SU-DHL-6 (cell line): ENCODE data around the gene MOSPD2.

ENCODE experiments used
- H2AFZ ChIP-seq: fragments of 200-600 bp; sonication (generic); 2 replicates; pipeline ENCODE4 v1.6.1; 2014; ENCODE audit warnings: low read depth, mild to moderate bottlenecking, moderate library complexity, mixed read lengths, antibody characterized with exemption, low read length; ENCODE audit not compliant: severe bottlenecking
- H3F3A ChIP-seq: fragments of 200-600 bp; shearing (Covaris generic); 2 replicates; pipeline ENCODE4 v1.6.0; 2016; ENCODE audit warnings: antibody characterized with exemption, mild to moderate bottlenecking; ENCODE audit not compliant: insufficient read depth
- H3K27ac ChIP-seq: fragments of 200-600 bp; sonication (generic); 2 replicates; pipeline ENCODE4 v1.5.1; 2016; ENCODE audit warnings: low read depth, mild to moderate bottlenecking, low read length, moderate library complexity, mixed read lengths
- H3K27me3 ChIP-seq: fragments of 200-600 bp; sonication (generic), shearing (Covaris generic); 2 replicates; pipeline ENCODE4 v1.6.0; 2014; ENCODE audit warnings: mild to moderate bottlenecking, low read length
- H3K36me3 ChIP-seq: fragments of 200-600 bp; sonication (generic); 2 replicates; pipeline ENCODE4 v1.6.1; 2014; ENCODE audit warnings: mild to moderate bottlenecking, low read length, mixed read lengths
- H3K4me2 ChIP-seq: fragments of 300-600, 200-600 bp; shearing (Covaris generic), sonication (generic); 2 replicates; pipeline ENCODE4 v1.6.0; 2014; ENCODE audit warnings: low read length, low read depth, mild to moderate bottlenecking; ENCODE audit not compliant: poor library complexity, severe bottlenecking
- H3K4me3 ChIP-seq: fragments of 200-600 bp; sonication (generic); 2 replicates; pipeline ENCODE4 v1.5.1; 2014; ENCODE audit warnings: antibody characterized with exemption, low read length, mild to moderate bottlenecking, mixed read lengths; ENCODE audit not compliant: insufficient read depth, poor library complexity, severe bottlenecking
- H3K79me2 ChIP-seq: fragments of 200-600 bp; sonication (generic); 2 replicates; pipeline ENCODE4 v1.6.1; 2014; ENCODE audit warnings: mild to moderate bottlenecking, low read length, moderate library complexity; ENCODE audit not compliant: insufficient read depth
- H3K9ac ChIP-seq: fragments of 200-600 bp; sonication (generic); 2 replicates; pipeline ENCODE4 v1.7.0; 2014; ENCODE audit warnings: mild to moderate bottlenecking, low read length
- H3K9me2 ChIP-seq: fragments of 200-600 bp; sonication (generic); replicated peaks from 2 replicates; pipeline ENCODE4 v1.6.1; 2014; ENCODE audit warnings: low read length; ENCODE audit not compliant: insufficient read depth
- H3K9me3 ChIP-seq: fragments of 200-600 bp; sonication (generic); 2 replicates; pipeline ENCODE4 v1.6.1; 2014; ENCODE audit warnings: low read length, mixed read lengths; ENCODE audit not compliant: insufficient read depth
- H4K20me1 ChIP-seq: fragments of 200-600 bp; sonication (generic); 2 replicates; pipeline ENCODE4 v1.6.1; 2014; ENCODE audit warnings: low read depth, mild to moderate bottlenecking, antibody characterized with exemption, low read length, moderate library complexity, mixed read lengths
- EZH2phosphoT487 ChIP-seq: fragments of 200-600 bp; sonication (generic), shearing (Covaris generic); conservative IDR thresholded peaks from 2 replicates; pipeline ENCODE4 v1.6.1; 2018; ENCODE audit warnings: mild to moderate bottlenecking, antibody characterized with exemption, low read length, moderate library complexity, mixed read lengths
- TF ChIP-seq, protein P1 (sequence below): fragments of 200-600 bp; sonication (generic); IDR thresholded peaks from one replicate; pipeline ENCODE4 v1.5.1; 2017; ENCODE audit warnings: antibody characterized with exemption, mild to moderate bottlenecking, low read length, moderate library complexity; ENCODE audit not compliant: insufficient read depth, poor library complexity, severe bottlenecking

Gene MOSPD2

DNA sequence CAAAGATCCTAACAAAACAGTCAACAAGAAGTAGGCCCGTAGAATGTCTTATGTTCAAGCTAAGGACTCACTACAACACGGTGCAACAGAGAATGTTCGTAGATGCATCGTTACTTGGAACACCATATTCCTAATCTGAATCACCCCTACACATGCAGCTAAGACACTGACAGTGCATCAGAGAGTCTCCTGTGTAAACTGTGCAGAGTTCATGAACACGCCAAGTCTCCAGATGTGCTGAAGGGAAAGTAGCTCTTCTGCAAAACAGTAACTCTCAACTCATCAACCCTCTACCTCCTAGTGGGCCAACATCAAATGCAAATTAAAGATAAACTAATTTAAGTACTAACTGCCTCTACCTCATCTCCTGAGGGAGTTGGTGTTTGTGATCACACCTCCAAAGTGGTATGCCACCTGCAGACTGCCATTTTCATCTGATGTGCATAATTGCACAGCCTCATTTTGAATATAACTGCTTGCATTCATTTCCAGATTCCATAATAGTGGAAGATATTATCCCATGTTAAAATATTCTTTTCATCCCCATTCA is 73.5 kb downstream of the MOSPD2 start:
- no peak overlapping the region for H3K4me3 ChIP-seq
- no peaks in the 10 kb centered on the region for H3K9me2 ChIP-seq
- no peaks in the 10 kb centered on the region for H3K9me3 ChIP-seq
- no peaks in the 10 kb centered on the region for H4K20me1 ChIP-seq
- H3K4me2 ChIP-seq = peak overlapping the region; percentile 41
- H3K27me3 ChIP-seq = no peaks in the 10 kb centered on the region
- H3F3A ChIP-seq = no peaks in the 10 kb centered on the region
- no peak overlapping the region for H3K9ac ChIP-seq
- no peak overlapping the region for H2AFZ ChIP-seq
- TF ChIP-seq, protein P1, sequence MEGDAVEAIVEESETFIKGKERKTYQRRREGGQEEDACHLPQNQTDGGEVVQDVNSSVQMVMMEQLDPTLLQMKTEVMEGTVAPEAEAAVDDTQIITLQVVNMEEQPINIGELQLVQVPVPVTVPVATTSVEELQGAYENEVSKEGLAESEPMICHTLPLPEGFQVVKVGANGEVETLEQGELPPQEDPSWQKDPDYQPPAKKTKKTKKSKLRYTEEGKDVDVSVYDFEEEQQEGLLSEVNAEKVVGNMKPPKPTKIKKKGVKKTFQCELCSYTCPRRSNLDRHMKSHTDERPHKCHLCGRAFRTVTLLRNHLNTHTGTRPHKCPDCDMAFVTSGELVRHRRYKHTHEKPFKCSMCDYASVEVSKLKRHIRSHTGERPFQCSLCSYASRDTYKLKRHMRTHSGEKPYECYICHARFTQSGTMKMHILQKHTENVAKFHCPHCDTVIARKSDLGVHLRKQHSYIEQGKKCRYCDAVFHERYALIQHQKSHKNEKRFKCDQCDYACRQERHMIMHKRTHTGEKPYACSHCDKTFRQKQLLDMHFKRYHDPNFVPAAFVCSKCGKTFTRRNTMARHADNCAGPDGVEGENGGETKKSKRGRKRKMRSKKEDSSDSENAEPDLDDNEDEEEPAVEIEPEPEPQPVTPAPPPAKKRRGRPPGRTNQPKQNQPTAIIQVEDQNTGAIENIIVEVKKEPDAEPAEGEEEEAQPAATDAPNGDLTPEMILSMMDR = no peak
- no peak for TF ChIP-seq EZH2phosphoT487
- no peaks in the 10 kb centered on the region for H3K36me3 ChIP-seq
- no peaks in the 10 kb centered on the region for H3K79me2 ChIP-seq
- H3K27ac ChIP-seq = peak overlapping the region; percentile 80

DNA sequence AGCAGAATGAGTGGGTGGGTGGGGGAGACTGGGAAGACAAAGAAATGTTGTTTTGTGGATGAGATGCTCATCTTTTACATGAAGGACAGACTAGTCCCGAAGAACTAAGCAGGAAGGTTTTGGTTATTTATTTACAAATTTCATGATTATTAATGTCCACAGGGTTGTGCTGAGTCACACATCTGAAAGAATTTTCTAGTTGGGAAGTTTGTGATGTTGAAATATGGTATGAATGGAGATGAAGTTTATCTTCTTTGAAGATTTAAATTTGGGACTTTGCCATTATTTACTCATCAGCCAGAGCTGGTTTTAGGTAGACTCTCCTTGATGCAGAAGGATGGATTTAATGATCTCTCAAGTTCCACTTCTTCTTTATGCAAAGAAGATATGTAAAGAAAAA is 75.5 kb downstream of the MOSPD2 start:
- Histone ChIP-seq H3K79me2 (no peaks in the 10 kb centered on the region), H3K4me2 (no peak overlapping the region)

DNA sequence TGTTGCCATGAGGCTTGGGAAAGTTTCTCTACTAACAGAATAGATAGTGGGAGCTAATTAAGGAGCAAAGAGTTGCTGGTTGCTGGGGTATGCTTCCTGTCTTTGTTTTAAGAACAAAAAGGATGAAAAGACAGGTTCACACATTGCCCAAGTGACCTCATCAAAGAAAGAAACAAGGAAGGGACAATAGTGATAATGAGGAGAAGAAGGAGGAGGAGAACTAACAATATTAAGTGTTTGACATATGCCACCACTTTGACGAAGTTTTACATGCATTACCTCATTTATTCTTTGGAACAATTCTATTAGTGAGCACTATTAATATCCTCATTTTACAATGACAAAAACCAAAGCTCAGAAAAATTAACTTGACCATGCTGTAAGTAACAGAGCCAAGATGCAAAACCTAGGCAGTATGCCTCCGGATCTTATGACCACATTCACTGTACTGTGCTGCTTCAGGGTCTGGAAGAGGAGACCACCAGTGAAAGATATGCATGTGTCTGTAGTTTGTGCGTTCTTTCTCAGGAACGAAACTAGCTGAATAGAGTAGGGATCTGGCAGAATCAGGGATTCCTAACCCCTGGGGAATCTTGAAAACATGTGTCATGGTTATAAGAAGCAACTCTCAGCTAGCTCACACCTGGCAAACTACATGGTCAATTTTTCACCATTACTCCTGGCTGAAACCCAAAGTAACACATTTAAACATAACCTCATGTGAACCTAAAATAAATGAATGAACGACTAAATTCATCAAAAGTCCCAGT is 83.8 kb downstream of the MOSPD2 start:
- no peaks in the 10 kb centered on the region for H4K20me1 ChIP-seq
- no peaks in the 10 kb centered on the region for H3K9me2 ChIP-seq
- no peak overlapping the region for H3K27ac ChIP-seq
- H2AFZ ChIP-seq = no peak overlapping the region
- no peaks in the 10 kb centered on the region for H3K9me3 ChIP-seq
- H3K9ac ChIP-seq = no peak overlapping the region
- no peak overlapping the region for H3K4me3 ChIP-seq
- H3F3A ChIP-seq = no peaks in the 10 kb centered on the region
- H3K4me2 ChIP-seq = no peak overlapping the region
- TF ChIP-seq, protein P1 = no peak
- no peak for TF ChIP-seq EZH2phosphoT487
- no peaks in the 10 kb centered on the region for H3K36me3 ChIP-seq
- H3K27me3 ChIP-seq = no peaks in the 10 kb centered on the region
- H3K79me2 ChIP-seq = no peaks in the 10 kb centered on the region

More for the DNA sequence above, 75.5 kb downstream of the MOSPD2 start:
- no peak overlapping the region for H2AFZ ChIP-seq
- no peak overlapping the region for H3K4me3 ChIP-seq
- no peaks in the 10 kb centered on the region for H4K20me1 ChIP-seq
- H3K9me3 ChIP-seq = no peaks in the 10 kb centered on the region
- no peaks in the 10 kb centered on the region for H3K27me3 ChIP-seq
- H3K27ac ChIP-seq = no peak overlapping the region
- no peaks in the 10 kb centered on the region for H3K9me2 ChIP-seq
- no peaks in the 10 kb centered on the region for H3F3A ChIP-seq
- no peak overlapping the region for H3K9ac ChIP-seq
- TF ChIP-seq EZH2phosphoT487 = no peak
- TF ChIP-seq, protein P1 = no peak
- no peaks in the 10 kb centered on the region for H3K36me3 ChIP-seq
